K562 (cell line): ENCODE measurements around the gene ADAMTS20. TPM values are rescaled to one million over a fixed set of nuclear protein-coding genes. Genes with fewer than 3 reads are reported as not detected.

Source experiments
- ATAC-seq: fragments of 200-7000 bp; cut with Tn5 transposase; 3 replicates; pipeline ENCODE4 v1.9.1; 2020; ENCODE audit warnings: moderate library complexity
- BruUV-seq: library from RNA; stranded (reverse); fragments of 400-500 nt; replicated peaks from 2 replicates; lab custom pipeline; 2021; lab: Mats Ljungman, UMichigan
- CTCF ChIA-PET: fragments of 300-600 bp; formaldehyde crosslinking; extraction: SDS; loops from one replicate; lab custom pipeline; 2021; ENCODE audit warnings: low intra/inter-chr PET ratio; lab: Yijun Ruan, JAX
- POLR2A ChIA-PET: fragments of 300-600, 350-650 bp; sonication (Branson Sonifier 250); formaldehyde crosslinking; extraction: SDS; loops from one replicate; lab custom pipeline; 2021; ENCODE audit warnings: antibody characterized with exemption, inconsistent platforms; lab: Yijun Ruan, JAX
- DNase-seq, 4 experiments: peaks; one replicate each; pipeline versions ENCODE4 v3.0.0 to v3.0.0-alpha.2; 2011 to 2018; ENCODE audit warnings: low spot score in 3 of 4, mixed read lengths in 3 of 4; ENCODE audit errors: extremely low read depth in 1 of 4
- FAIRE-seq: peaks from 2 replicates; lab custom pipeline; 2011; peaks lifted over from hg19 to GRCh38; lab: Jason Lieb, UNC
- H2AFZ ChIP-seq: 2 replicates; pipeline ENCODE4 v1.6.0; 2011; ENCODE audit warnings: low read depth, low read length, control low read depth, inconsistent platforms
- H3K27ac ChIP-seq: fragments of 200-600 bp; 3 replicates; pipeline ENCODE4 v1.8.0; 2011; ENCODE audit warnings: low read depth, mild to moderate bottlenecking, control low read depth, inconsistent platforms, low read length, moderate library complexity, mixed read lengths; ENCODE audit errors: extremely low read depth
- H3K27me3 ChIP-seq, 2 experiments: fragments of 300-600 bp in 1 of 2; 2 replicates in 1 of 2; 3 replicates in 1 of 2; pipeline versions ENCODE4 v1.6.0 to v1.8.0; 2011; ENCODE audit warnings: inconsistent platforms in 2 of 2, low read length in 2 of 2, mild to moderate bottlenecking in 1 of 2, mixed read lengths in 1 of 2, moderate library complexity in 1 of 2; ENCODE audit not compliant: control insufficient read depth in 2 of 2, insufficient read depth in 2 of 2
- H3K36me3 ChIP-seq: fragments of 300-600 bp; 3 replicates; pipeline ENCODE4 v1.8.0; 2011; ENCODE audit warnings: mild to moderate bottlenecking, low read length, inconsistent platforms; ENCODE audit not compliant: control insufficient read depth, insufficient read depth
- H3K4me1 ChIP-seq, 2 experiments: fragments of 200-600 bp in 1 of 2; replicated peaks in 1 of 2; 2 replicates in 1 of 2; 3 replicates in 1 of 2; pipeline versions ENCODE4 v1.5.1 to v1.8.0; 2011; ENCODE audit warnings: inconsistent platforms in 2 of 2, low read length in 2 of 2, mild to moderate bottlenecking in 1 of 2, mixed read lengths in 1 of 2, moderate library complexity in 1 of 2; ENCODE audit not compliant: control insufficient read depth in 2 of 2, insufficient read depth in 2 of 2
- H3K4me2 ChIP-seq: 2 replicates; pipeline ENCODE4 v1.6.1; 2011; ENCODE audit warnings: low read length, control low read depth, inconsistent platforms, mixed read lengths; ENCODE audit not compliant: insufficient read depth
- H3K4me3 ChIP-seq: fragments of 200-600 bp; sonication (generic), shearing (Covaris generic); 2 replicates; pipeline ENCODE4 v1.5.1; 2016; ENCODE audit warnings: control low read depth, inconsistent platforms
- H3K79me2 ChIP-seq: fragments of 200-600 bp; 3 replicates; pipeline ENCODE4 v1.8.0; 2011; ENCODE audit warnings: low read length, inconsistent platforms; ENCODE audit not compliant: control insufficient read depth, insufficient read depth
- H3K9ac ChIP-seq, 2 experiments: 2 replicates each; pipeline versions ENCODE4 v1.6.0 to v1.6.1; 2011; ENCODE audit warnings: low read depth in 2 of 2, low read length in 2 of 2, control low read depth in 1 of 2, inconsistent platforms in 1 of 2, mild to moderate bottlenecking in 1 of 2, mixed read lengths in 1 of 2; ENCODE audit not compliant: insufficient read depth in 1 of 2
- H3K9me1 ChIP-seq: one replicate; pipeline ENCODE4 v1.6.0; 2011; ENCODE audit warnings: inconsistent platforms, mild to moderate bottlenecking, low read length, moderate library complexity; ENCODE audit not compliant: control insufficient read depth, insufficient read depth
- H3K9me3 ChIP-seq: replicated peaks from 2 replicates; pipeline ENCODE4 v1.5.1; 2011; ENCODE audit warnings: low read depth, low read length, inconsistent platforms; ENCODE audit not compliant: control insufficient read depth, insufficient read depth
- H4K20me1 ChIP-seq: replicated peaks from 2 replicates; pipeline ENCODE4 v1.6.1; 2011; ENCODE audit warnings: low read length, inconsistent platforms, mixed read lengths; ENCODE audit not compliant: control insufficient read depth, insufficient read depth
- WGBS: fragments of 100-300 bp; shearing (Covaris generic); methylation state at CpG from one replicate; pipeline ENCODE4 v1.1.6; 2016; ENCODE audit warnings: low coverage, mixed read lengths; ENCODE audit not compliant: insufficient coverage; ENCODE audit errors: missing lambda C conversion rate; 5-methylcytosine and 5-hydroxymethylcytosine counted together
- in situ Hi-C: fragments of 300-500 bp; cut with MboI; formaldehyde crosslinking; loops from 4 replicates; pipeline ENCODE4 v1.15.0; 2018; ENCODE audit warnings: inconsistent platforms, mixed read lengths
- intact Hi-C: fragments of 100-400 bp; cut with micrococcal nuclease; formaldehyde crosslinking; loops from 2 replicates; pipeline ENCODE4 v1.14.2; 2022
- polyA plus RNA-seq, 8 experiments: library from polyadenylated mRNA; depleted of rRNA in 4 of 8; stranded (reverse) in 5 of 8; unstranded in 3 of 8; fragments of >200 nt; fragmentation: Nextera tagmentation in 2 of 8; fragmentation: Illumina TruSeq in 1 of 8; extraction: Ambion mirVana in 2 of 8; extraction: Trizol in 1 of 8; gene quantifications; 2 replicates each; pipeline versions ENCODE4 v1.2.1 to v1.2.3, GENCODE V29; 2011 to 2014; ENCODE audit warnings: inconsistent platforms in 1 of 8, missing spikeins in 1 of 8
- total RNA-seq, 7 experiments: library from RNA; depleted of rRNA in 6 of 7; stranded (reverse); fragments of >200 nt in 6 of 7; fragmentation: Illumina TruSeq in 2 of 7; extraction: Trizol in 2 of 7; gene quantifications; 2 replicates each; pipeline versions ENCODE4 v1.2.1 to v1.2.3, GENCODE V29; 2011 to 2021; ENCODE audit warnings: low replicate concordance in 1 of 7
- TF ChIP-seq, protein P1 (sequence below): fragments of 450-650 bp; formaldehyde crosslinking; conservative IDR thresholded peaks from 2 replicates; pipeline ENCODE4 v1.4.0; 2022; ENCODE audit warnings: mild to moderate bottlenecking, missing genetic modification characterization
- TF ChIP-seq, protein P2 (sequence below): IDR thresholded peaks from 2 replicates; pipeline ENCODE4 v1.6.1; 2016; ENCODE audit warnings: missing genetic modification characterization, missing compliant biosample characterization
- TF ChIP-seq, protein P3 (sequence below): fragments of 450-650 bp; IDR thresholded peaks from 2 replicates; pipeline ENCODE4 v1.7.1; 2018; ENCODE audit warnings: mild to moderate bottlenecking, low read depth; ENCODE audit not compliant: partially characterized antibody

ADAMTS20 gene
- total and polyA plus RNA-seq, 9 of the 15 experiments (the other 6 are each of a cell fraction or from before 2014, with no cell fraction given) = 0.01 to 0.84 (median 0.07) TPM; not detected in 2

GRCh38 chr12:43305065-43305464 is 246.9 kb downstream of the ADAMTS20 start:
- Histone ChIP-seq H3K27me3 (no peaks in the 10 kb centered on the region), H2AFZ (no peak overlapping the region), H4K20me1 (no peaks in the 10 kb centered on the region), H3K36me3 (no peaks in the 10 kb centered on the region), H3K4me3 (no peak overlapping the region), H3K9me1 (no peaks in the 10 kb centered on the region), H3K9me3 (no peaks in the 10 kb centered on the region), H3K9ac (no peak overlapping the region), H3K79me2 (no peaks in the 10 kb centered on the region), H3K4me1 (no peaks in the 10 kb centered on the region), H3K4me2 (no peak overlapping the region), H3K27ac (no peak overlapping the region)
- TF ChIP-seq, protein P1, sequence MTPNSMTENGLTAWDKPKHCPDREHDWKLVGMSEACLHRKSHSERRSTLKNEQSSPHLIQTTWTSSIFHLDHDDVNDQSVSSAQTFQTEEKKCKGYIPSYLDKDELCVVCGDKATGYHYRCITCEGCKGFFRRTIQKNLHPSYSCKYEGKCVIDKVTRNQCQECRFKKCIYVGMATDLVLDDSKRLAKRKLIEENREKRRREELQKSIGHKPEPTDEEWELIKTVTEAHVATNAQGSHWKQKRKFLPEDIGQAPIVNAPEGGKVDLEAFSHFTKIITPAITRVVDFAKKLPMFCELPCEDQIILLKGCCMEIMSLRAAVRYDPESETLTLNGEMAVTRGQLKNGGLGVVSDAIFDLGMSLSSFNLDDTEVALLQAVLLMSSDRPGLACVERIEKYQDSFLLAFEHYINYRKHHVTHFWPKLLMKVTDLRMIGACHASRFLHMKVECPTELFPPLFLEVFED (CRISPR knock-in tag) = no peak
- TF ChIP-seq, protein P2, sequence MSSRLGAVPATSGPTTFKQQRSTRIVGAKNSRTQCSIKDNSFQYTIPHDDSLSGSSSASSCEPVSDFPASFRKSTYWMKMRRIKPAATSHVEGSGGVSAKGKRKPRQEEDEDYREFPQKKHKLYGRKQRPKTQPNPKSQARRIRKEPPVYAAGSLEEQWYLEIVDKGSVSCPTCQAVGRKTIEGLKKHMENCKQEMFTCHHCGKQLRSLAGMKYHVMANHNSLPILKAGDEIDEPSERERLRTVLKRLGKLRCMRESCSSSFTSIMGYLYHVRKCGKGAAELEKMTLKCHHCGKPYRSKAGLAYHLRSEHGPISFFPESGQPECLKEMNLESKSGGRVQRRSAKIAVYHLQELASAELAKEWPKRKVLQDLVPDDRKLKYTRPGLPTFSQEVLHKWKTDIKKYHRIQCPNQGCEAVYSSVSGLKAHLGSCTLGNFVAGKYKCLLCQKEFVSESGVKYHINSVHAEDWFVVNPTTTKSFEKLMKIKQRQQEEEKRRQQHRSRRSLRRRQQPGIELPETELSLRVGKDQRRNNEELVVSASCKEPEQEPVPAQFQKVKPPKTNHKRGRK = 0 out of 2 replicates have a peak, but pooled peaks have one; percentile 45
- TF ChIP-seq, protein P3, sequence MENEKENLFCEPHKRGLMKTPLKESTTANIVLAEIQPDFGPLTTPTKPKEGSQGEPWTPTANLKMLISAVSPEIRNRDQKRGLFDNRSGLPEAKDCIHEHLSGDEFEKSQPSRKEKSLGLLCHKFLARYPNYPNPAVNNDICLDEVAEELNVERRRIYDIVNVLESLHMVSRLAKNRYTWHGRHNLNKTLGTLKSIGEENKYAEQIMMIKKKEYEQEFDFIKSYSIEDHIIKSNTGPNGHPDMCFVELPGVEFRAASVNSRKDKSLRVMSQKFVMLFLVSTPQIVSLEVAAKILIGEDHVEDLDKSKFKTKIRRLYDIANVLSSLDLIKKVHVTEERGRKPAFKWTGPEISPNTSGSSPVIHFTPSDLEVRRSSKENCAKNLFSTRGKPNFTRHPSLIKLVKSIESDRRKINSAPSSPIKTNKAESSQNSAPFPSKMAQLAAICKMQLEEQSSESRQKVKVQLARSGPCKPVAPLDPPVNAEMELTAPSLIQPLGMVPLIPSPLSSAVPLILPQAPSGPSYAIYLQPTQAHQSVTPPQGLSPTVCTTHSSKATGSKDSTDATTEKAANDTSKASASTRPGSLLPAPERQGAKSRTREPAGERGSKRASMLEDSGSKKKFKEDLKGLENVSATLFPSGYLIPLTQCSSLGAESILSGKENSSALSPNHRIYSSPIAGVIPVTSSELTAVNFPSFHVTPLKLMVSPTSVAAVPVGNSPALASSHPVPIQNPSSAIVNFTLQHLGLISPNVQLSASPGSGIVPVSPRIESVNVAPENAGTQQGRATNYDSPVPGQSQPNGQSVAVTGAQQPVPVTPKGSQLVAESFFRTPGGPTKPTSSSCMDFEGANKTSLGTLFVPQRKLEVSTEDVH = no peak
- intact Hi-C loops (no loop called here), in situ Hi-C loops (no loop called here)
- ATAC-seq (no peak), FAIRE-seq (no peak), DNase-seq (no peak)
- BruUV-seq = no TSS peak
- no CpG with 5 or more reads among the region's 2 CpGs for WGBS
- POLR2A ChIA-PET = no interaction called here
- CTCF ChIA-PET = no interaction called here

Other genes with a start within 250 kb of the ADAMTS20 start
- gene PUS7L, start 206.6 kb upstream of the ADAMTS20 start, total RNA-seq (2014; rRNA removed) = 14.9 and 15.3 TPM in 2 replicates
- gene PUS7L, start 206.6 kb upstream of the ADAMTS20 start, total RNA-seq (2014; rRNA removed; fragmentation: Illumina TruSeq; extraction: Trizol) = 53.3 and 64.3 TPM in 2 replicates
- gene PUS7L, start 206.6 kb upstream of the ADAMTS20 start, total RNA-seq (2015; rRNA removed; fragmentation: Illumina TruSeq; extraction: Trizol) = 37.0 and 43.2 TPM in 2 replicates
- gene PUS7L, start 206.6 kb upstream of the ADAMTS20 start, total RNA-seq (2021) = 25.2 and 29.0 TPM in 2 replicates
- 23.6 and 27.5 TPM in 2 replicates for gene PUS7L, start 206.6 kb upstream of the ADAMTS20 start, polyA plus RNA-seq (2011; rRNA removed)
- gene PUS7L, start 206.6 kb upstream of the ADAMTS20 start, polyA plus RNA-seq (2014; fragmentation: Illumina TruSeq; extraction: Trizol) = 15.5 and 19.3 TPM in 2 replicates
- gene PUS7L, start 206.6 kb upstream of the ADAMTS20 start, polyA plus RNA-seq (2014; fragmentation: Nextera tagmentation; extraction: Ambion mirVana) = 10 to 100 TPM; 11.4 to 46.0 TPM
- 10.8 and 12.7 TPM in 2 replicates for gene PUS7L, start 206.6 kb upstream of the ADAMTS20 start, polyA plus RNA-seq (2014; rRNA removed)
- 11.0 and 13.8 TPM in 2 replicates for gene IRAK4, start 206.7 kb upstream of the ADAMTS20 start, total RNA-seq (2014; rRNA removed)
- gene IRAK4, start 206.7 kb upstream of the ADAMTS20 start, total RNA-seq (2014; rRNA removed; fragmentation: Illumina TruSeq; extraction: Trizol) = 22.3 and 22.7 TPM in 2 replicates
- 17.5 and 18.8 TPM in 2 replicates for gene IRAK4, start 206.7 kb upstream of the ADAMTS20 start, total RNA-seq (2015; rRNA removed; fragmentation: Illumina TruSeq; extraction: Trizol)
- gene IRAK4, start 206.7 kb upstream of the ADAMTS20 start, total RNA-seq (2021) = 14.5 and 14.7 TPM in 2 replicates
- 31.3 and 34.5 TPM in 2 replicates for gene IRAK4, start 206.7 kb upstream of the ADAMTS20 start, polyA plus RNA-seq (2011; rRNA removed)
- 14.9 and 17.2 TPM in 2 replicates for gene IRAK4, start 206.7 kb upstream of the ADAMTS20 start, polyA plus RNA-seq (2014; fragmentation: Illumina TruSeq; extraction: Trizol)
- 10 to 100 TPM; 10.8 to 12.8 TPM for gene IRAK4, start 206.7 kb upstream of the ADAMTS20 start, polyA plus RNA-seq (2014; fragmentation: Nextera tagmentation; extraction: Ambion mirVana)
- 15.1 and 16.0 TPM in 2 replicates for gene IRAK4, start 206.7 kb upstream of the ADAMTS20 start, polyA plus RNA-seq (2014; rRNA removed)